ACHN (cell line): ENCODE data around the gene ATG16L1.

Experiments
- DNase-seq: peaks from one replicate; pipeline ENCODE4 v3.0.0-alpha.2; 2015
- in situ Hi-C: cut with HindIII; loops from 2 replicates; pipeline ENCODE4 v1.10.0; 2017; ENCODE audit warnings: low sequenced_read_pairs, low pct_ligation_motif_present, low pct_unique_long_range_greater_than_20kb

Gene ATG16L1

DNA sequence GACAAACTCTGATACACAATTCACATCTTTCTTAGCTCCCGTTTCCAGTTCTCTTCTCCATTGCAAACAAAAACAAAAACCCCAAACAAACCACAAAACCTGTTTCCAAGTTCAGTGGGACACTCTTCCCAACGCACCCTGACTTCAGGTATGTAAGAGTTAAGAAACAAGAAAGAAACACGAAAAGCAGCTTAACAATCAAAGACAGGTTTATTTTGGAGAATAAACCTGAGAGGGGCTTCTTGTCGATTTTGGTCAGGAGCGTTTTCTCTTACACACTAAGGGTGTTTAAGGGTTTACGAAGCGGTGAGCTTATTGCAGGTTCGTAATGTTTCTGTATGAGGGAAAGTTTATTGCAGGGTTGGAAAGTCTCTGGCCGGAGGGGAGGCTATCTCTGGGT lies 905 bp upstream of the ATG16L1 start:
- in situ Hi-C loops, result no loop called here
- no peak for DNase-seq

DNA sequence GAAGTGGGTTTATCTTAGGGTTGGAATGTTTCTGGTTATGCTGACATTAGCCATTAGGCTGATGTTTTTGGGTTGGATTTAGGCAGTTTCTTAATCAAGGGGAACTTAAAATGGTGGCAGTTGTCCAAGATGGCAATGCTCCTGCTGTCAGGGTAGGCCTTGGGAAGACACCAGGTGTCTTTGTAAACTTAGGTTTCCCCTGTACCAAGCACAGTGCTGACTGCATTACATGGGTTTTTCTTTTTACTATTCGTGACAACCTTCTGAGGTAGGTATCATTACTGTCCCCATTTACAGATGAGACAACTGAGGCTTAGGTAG lies 528 bp upstream of the ATG16L1 start:
- DNase-seq, result no peak
- in situ Hi-C loops, result no loop called here

DNA sequence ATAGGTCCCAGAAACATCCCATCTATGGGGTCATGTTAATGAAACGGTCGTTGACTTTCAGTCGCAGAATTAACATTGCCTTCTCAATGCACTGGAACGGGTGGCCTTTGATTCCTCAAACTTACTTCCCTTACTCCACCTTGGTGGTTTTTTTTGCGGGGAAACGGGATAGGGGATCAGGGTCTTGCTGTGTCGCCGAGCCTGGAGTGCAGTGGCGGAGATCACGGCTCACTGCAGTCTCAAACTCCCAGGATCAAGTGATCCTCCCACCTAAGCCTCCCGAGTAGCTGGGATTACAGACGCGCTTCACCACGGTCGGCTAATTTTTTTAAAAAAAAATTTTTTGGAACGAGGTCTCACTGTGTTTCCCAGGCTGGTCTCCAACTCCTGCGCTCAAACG lies 754 bp downstream of the ATG16L1 start:
- in situ Hi-C loops, result no loop called here

DNA sequence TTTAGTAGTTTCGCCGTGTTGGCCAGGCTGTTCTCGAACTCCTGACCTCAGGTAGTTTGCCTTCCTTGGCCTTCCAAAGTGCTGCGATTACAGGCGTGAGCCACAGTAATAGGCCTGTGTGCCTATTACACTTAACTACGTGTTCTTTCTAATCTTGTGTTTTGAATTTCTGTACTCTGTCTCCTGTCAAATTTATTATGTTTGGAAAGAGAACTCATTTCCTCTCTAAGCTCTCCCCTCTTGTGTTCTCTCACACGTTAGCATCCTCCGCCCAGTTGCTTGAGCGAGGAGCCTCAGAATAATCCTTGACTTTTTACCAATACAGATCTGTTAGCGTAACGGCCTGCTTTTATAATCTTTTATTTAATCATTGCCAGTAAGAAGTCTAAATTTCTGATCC lies 3.7 kb downstream of the ATG16L1 start:
- in situ Hi-C loops, result no loop called here
- no peak for DNase-seq

More for the DNA sequence above, 754 bp downstream of the ATG16L1 start:
- DNase-seq, result peak; percentile 9

DNA sequence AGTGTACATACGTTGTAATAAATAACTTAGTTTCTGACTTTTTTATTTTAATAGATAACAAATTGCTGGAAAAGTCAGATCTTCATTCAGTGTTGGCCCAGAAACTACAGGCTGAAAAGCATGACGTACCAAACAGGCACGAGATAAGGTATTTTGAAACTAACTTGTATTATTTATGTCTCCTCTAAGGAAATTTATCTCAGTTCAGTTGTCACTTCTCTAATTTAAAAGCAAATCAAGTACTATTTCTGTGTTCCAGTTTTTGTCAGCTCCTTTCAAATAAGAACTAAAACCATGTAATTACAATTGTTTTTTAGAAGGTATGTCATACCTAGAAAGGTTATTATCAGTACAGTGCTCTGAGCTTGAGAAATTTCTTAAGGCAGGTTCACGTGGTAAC lies 4.6 kb downstream of the ATG16L1 start:
- DNase-seq, result no peak
- in situ Hi-C loops, result no loop called here

DNA sequence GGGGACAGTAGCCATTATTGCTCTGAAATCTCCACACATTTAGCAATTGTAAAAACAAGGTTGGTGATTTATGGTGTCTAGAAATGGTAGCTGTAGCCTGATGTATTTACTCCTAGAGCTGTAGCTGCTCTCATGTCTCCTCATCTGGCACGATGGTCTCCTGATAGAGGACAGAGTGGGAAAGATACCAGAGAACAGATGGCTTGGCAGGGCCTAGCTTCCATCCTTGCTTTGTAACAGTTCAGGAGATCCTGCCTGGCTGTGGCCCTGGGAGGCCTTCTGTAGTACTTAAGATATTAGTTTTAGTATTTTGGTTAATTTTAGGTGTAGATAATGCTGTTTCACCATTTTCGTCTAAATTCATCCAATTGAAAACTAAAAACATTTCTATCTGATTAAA lies 6.7 kb downstream of the ATG16L1 start:
- DNase-seq, result no peak
- in situ Hi-C loops, result no loop called here

DNA sequence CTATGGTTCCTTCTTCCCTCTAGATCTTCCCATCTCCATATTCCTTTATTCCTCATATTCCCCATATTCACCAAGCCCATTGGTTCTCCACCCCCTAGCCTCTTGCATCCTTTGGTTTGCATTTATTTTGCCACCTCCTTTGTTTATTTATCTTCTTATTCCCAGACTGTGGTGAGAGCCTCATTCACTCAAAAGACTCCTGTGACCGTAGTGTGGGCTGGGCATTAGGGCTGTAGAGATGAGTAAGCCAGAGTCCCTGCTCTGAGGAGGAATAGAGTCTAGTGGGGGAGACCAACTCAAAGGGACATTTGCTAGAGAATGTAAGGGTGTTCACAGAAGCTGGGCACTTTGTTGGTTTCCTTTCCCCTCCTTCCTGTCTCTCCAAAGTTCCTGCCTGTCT lies 8.3 kb downstream of the ATG16L1 start:
- in situ Hi-C loops, result no loop called here
- no peak for DNase-seq

DNA sequence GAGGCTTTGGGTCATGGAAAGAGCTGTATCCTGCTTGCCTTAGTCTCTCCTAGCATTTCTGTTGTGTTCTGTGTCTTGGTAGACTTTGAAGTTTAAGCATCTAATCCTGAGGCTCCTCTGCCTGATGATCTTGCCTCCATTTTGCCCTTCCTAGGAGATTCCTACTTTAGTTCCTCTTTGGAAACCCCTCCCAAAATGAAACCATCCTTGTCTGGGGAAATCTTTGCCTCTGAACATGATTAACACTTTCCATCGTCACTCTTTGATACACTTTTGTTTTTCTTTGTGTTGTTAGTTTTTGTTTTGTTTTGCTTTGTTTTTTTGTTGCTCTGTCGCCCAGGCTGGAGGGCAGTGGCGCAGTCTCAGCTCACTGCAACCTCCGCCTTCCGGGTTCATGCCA lies 9.2 kb downstream of the ATG16L1 start:
- in situ Hi-C loops, result no loop called here
- DNase-seq, result no peak

DNA sequence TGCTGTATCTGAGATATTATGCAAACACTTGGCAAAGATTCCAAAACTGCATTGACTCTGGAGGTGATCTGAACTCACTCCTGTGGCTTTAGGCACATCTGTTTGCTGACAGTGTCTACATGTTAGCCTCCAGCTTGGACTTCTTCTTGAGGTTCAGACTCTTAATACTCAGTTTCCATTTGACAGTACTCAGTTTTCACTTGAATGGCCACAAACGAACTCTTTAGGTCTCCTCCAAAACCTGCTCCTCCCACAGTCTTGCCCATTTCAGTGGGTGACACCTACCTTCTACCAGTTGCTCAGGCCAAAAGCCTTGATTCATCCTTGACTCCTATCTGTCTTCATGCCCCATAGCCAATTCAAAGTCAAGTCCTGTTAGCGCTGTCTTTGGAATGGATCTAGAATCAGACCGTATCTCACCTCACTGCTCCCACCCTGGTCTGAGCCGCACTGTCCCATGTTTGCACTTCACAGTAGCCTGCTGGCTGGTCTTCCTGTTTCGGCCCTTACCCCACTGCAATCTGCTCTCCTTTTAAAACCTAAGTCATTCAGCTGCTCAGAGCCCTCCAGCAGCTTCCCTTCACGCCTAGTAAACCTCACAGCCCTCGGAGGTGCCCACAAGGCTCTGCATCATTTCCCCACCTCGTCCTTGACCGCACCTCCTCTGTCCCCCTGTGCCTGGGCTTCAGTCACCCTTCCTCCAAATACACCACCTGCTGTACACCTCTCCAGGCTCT lies 10.5 kb downstream of the ATG16L1 start:
- in situ Hi-C loops, result no loop called here
- no peak for DNase-seq

DNA sequence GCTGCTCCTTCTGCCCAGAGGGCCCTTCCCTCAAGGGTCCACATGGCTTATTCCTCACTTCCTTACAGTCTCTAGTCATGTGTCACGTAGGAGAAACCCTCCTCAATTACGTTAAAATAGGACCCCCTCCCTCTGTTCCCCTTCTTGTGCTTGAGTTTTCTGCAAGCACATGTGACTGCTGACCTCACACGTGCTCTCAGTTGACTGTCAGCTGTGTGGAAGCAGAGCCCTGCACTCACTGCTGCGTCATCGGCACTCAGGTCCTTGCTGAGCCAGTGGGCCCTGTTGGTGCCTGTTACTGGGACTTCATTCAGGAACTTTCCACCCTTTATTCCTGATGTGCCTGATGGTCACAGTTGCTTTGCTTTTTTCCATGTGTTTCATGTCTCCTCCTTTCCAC lies 11.1 kb downstream of the ATG16L1 start:
- in situ Hi-C loops, result no loop called here
- no peak for DNase-seq

DNA sequence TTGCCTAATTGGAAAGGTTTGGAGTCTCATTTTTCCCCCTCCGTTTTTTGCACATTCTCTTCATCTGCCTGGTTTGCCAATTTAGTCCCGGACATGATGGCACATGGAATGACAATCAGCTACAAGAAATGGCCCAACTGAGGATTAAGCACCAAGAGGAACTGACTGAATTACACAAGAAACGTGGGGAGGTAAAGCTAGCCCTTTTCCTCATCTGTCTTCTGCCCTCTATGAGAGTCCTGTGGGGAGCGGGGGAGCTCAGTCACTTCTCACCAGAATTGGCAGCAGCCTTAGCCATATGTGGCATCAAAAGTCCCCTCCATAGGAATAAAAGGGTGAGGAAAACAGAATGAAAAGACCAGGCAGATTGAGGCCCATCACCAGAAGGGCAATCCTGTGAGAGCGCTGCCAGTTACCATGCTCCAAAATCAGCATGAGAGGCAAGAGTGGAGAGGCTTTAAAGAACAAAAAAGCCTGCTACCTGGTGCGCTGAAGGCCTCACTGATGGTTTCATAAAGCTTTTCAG lies 11.6 kb downstream of the ATG16L1 start:
- in situ Hi-C loops, result no loop called here
- no peak for DNase-seq

DNA sequence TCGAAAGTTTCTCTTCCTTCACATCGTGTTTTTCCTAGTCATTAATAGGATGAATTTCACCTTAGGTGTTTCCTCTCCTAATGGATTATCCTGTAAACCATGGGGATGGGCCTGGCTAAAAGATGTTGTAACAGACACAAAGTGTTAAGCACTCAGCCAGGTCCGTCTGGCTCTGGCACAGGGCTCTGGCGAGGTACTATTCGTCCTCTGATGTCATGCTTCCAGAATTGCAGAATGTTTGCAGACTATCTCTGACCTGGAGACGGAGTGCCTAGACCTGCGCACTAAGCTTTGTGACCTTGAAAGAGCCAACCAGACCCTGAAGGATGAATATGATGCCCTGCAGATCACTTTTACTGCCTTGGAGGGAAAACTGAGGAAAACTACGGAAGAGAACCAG lies 13.2 kb downstream of the ATG16L1 start:
- no peak for DNase-seq
- in situ Hi-C loops, result no loop called here

DNA sequence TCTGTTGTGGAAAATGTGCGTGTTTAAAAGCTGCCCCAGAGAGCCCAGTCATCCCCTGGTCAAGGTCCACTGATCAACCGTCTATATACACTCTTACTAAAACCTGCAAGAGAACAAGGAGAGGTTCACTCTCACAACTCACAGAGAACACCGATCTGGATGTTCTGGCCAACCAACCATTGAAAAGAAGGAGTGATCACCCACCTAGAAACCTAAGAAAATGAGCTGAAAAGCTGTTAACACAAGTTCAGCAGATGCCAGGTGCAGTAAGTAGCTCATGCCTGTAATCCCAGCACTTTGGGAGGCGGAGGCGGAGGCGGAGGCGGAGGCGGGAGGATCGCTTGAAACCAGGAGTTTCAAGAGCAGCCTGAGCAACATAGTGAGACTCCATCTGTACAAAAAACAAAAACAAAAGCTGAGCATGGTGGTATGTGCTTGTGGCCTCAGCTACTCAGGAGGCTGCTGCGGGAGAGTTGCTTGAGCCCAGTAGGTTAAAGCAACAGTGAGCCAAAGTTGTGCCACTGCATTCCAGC lies 14.5 kb downstream of the ATG16L1 start:
- in situ Hi-C loops, result no loop called here

DNA sequence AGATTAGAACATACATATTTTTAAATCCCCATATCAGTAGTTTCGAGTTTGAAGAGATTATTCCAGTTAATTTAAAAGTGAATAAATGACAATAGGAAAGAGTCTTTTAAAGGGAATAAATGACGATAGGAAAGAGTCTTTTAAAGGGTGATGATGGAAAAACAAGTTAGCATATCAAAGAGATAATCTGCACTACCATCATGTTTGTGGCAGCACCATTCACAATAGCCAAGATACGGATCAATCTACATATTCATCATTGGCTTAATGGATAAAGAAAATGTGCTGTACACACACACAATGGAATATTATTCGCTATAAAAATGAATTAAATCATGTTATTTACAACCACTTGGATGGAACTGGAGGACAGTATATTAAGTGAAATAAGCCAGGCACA lies 15.0 kb downstream of the ATG16L1 start:
- in situ Hi-C loops, result no loop called here

More for the DNA sequence above, 14.5 kb downstream of the ATG16L1 start:
- peak; percentile 96 for DNase-seq

DNA sequence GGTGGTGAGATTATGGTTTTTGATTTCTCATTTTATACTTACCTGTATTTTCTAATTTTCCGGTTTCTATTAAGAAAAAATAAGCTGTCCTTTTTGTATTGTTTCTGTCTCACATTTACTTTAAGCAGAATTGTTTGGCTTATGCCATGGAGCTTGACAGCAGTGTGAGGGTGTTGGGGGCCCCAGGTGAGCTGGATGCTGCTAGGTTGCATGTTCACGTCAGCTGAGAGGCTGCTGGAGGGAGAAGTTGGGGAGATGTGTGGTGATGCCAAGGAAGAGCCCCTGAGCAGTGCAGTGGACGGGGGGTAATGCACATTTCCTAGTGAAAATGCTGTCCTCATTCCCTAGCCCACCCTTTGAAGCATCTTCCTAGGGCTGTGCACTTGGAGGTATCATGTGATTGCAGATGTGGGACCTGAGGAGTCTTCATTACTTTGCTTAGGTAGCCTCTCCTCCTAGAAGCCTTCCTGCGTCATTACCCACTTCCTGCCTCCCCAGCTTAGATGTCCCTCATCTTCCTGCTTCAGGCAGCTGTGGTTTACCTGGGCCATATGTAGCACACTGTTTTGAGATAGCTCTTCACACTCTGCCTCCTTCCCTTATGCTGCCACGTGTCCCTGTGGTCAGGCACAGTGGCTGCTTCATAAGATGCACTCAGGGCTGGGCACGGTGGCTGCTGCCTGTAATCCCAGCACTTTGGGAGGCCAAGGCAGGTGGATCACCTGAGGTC lies 16.2 kb downstream of the ATG16L1 start:
- in situ Hi-C loops, result no loop called here
- DNase-seq, result no peak

More for the DNA sequence above, 15.0 kb downstream of the ATG16L1 start:
- DNase-seq, result no peak

DNA sequence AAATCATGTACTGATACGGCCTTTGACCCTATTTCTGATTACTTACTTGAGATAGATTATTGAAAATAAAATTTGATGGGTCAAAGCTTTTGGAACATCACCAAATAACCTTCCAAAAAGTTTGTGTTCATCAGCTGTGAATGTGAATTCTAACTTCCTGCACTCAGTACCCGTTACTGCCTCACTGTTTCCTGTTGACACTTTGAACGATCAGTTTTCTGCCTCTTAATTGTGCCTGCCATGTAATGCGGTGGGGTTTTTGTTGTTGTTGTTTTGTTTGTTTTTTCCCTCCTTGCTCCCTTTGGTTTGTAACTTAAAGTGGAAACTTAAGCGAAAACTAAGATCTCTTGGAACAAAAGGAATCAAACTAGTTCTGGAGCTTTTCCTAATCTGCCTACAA lies 18.9 kb downstream of the ATG16L1 start:
- in situ Hi-C loops, result no loop called here
- no peak for DNase-seq

DNA sequence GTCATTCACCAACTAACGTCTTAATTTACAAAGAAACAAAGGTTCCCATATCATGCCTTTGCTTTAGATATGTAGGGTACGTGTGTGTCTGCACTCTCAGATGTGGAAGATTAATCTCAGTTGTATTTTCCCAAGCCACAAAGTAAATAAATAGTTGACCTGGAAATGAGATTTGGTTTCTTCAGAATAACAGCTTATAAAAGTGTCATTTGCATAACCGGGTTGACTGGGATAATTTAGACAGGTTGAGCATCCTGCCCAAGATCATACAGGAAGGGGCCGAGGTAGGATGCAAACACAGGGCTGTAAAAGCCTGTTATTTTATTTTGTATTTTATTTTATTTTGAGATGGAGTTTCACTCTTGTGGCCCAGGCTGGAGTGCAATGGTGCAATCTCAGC lies 19.5 kb downstream of the ATG16L1 start:
- in situ Hi-C loops, result no loop called here
- DNase-seq, result no peak

DNA sequence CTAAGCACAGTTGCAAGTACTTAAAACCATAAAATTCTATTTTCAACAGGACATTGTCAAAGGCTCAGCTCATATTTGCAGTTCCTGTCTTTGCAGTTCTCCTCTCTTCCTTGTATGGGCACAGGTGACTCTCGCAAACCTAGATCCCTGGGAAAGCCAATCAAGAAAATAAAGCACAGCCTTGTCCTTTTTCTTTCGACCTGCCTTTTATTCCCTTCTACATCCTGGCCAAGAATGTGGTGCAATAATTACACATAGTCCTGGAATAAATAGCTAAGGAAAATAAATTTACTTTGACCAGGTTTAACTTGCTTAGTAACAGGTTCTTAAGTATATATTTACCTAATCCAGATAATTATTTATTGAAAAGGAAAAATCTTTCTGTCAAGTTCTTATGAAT lies 20.2 kb downstream of the ATG16L1 start:
- in situ Hi-C loops, result no loop called here
- no peak for DNase-seq

DNA sequence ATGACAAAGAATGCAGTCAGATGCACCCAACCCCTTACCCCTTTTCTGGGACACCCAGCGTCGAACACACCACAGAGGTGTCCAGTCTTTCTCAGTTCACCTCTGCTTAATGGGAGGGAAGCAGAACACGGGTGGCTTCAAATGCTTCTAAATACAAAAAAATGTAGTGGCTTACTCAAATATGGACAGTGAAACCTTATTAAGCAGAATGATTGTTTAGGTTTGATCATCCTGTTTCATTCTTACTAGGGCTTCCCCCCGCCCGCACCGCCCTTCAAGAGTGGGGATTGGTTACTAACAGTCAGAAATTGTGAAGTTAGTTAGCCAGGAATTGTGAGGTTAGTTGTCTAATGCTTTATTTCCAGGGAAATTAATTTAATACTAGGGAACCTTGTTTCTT lies 21.6 kb downstream of the ATG16L1 start:
- in situ Hi-C loops, result no loop called here
- no peak for DNase-seq

DNA sequence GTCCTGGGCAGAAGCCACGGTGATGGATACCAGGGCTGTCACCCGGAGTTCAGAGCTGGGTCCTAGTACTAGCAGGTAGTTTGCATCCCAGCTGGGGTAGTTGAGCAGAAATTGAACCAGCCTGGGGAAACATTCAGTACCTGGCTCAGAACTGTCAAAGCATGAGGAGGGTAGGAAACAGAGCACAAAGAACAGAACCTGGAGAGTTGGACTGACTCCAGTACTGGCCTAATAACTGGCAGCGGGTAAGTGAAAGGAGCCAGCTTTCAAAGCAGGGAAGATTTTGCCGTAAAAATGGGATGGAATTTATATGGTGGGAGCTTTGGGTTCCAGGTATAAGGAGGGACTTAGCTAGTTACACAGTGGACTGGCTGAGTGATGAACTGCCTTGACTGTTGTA lies 23.8 kb downstream of the ATG16L1 start:
- DNase-seq, result no peak
- in situ Hi-C loops, result no loop called here
